ENCODE results near the gene PHACTR3. TPM values are rescaled to one million over a fixed set of nuclear protein-coding genes. Genes with fewer than 3 reads are reported as not detected.

PHACTR3 gene
- total RNA-seq, 4 donors from 2014 or later: 0.66 to 7.8 TPM; not detected in 2

- TF ChIP-seq CTCF (IDR thresholded peaks at IDR 0.05; ENCODE audit: low read depth): no peak
These were observed 170.8 kb downstream of the PHACTR3 start for GRCh38 chr20:59774921-59775686.

- TF ChIP-seq CTCF (IDR thresholded peaks at IDR 0.05; ENCODE audit: low read depth): no peak
These were observed 171.3 kb downstream of the PHACTR3 start for GRCh38 chr20:59775687-59776055.

DNA sequence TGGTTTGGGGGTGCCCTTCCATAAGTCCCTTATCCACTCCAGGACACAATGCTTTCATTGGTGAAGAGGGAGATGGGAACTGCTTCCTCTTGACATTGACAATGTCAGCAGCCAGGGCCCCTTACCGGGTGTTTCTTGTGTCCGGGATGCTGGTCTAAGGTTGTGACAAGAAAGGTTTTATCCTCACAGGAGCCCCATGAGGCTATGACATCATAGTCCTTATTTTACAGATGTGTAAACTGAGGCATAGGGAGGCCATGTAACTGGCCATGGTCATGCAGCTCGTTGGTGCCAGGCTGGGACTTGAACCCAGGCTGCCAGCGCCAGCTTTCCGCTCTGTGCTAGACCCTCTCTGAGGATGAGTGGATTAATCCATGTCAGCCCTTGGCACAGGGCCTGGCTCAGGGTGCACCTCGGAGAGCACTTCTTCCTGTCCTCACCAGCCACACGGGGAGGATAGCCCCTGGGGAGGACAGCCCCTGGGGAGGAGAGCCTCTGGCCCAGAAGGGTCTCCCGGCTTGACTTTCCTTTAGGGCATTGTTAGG is 171.8 kb downstream of the PHACTR3 start:
- no peak for TF ChIP-seq CTCF (IDR thresholded peaks at IDR 0.05; ENCODE audit: low read depth)

- TF ChIP-seq CTCF (IDR thresholded peaks at IDR 0.05; ENCODE audit: low read depth): no peak
These were observed 172.4 kb downstream of the PHACTR3 start for GRCh38 chr20:59776626-59777330.

DNA sequence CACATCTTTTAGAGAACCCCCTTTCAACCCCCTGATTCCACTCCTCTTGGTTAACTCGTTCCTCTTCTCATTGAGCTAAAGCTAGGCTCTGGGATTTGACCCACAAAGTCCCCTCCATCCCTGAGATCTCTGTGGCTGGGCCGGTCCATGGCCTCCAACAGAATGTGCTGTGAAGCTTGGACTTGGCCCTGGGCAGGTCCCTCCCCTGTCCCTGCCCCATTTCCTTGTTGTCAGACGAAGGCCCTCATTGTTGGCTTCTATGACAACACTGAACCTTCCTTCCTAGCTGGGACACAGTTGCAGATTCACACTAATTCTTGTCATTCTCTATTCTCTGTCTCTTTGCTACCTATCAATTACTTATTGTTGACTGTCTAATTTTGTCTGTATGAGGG is 173.0 kb downstream of the PHACTR3 start:
- no peak for TF ChIP-seq CTCF (IDR thresholded peaks at IDR 0.05; ENCODE audit: low read depth)

DNA sequence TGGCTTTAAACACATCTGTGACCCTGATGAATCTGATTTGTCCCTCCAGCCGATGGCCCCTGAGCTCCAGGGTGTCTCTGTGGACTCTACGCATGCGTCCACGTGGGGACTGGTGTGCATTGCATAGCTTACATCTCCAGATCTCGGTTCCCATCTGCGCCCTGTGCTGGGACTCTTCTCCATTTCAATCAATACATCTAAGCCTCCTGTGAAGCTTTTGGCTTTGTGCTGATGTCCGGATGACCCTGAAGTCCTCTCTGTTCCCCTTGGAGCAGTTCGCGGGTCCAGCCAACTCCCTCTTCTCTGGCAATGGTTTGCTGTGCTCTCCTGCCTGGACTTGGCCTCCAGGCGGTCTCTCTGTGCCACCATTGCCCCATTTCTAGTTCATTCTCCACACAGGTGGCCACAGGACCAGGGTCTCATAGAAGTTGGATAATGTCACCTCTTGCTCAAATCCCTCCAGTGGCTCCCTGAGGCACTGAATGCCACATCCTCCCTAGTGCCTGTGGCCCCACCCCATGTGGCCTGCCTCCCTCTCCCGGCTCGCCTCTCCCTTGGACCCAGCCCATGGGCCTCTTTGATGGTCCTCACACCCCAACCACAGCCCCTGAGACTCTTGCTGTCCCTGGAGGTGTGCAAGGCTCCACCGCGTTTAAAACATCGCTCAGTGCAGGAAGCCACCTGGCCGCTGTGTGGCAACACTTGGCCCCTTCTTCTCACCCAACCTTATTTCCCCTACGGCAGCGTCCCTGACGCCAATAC is 173.7 kb downstream of the PHACTR3 start:
- TF ChIP-seq CTCF (IDR thresholded peaks at IDR 0.05; ENCODE audit: low read depth): no peak

Data from subcutaneous adipose tissue (tissue), 4 donors.